ENCODE measurements around the gene MROH2A. TPM values are rescaled to one million over a fixed set of nuclear protein-coding genes. Genes with fewer than 3 reads are reported as not detected.

Gene MROH2A
- total RNA-seq, 1 experiment from 2014 or later: not detected

DNA sequence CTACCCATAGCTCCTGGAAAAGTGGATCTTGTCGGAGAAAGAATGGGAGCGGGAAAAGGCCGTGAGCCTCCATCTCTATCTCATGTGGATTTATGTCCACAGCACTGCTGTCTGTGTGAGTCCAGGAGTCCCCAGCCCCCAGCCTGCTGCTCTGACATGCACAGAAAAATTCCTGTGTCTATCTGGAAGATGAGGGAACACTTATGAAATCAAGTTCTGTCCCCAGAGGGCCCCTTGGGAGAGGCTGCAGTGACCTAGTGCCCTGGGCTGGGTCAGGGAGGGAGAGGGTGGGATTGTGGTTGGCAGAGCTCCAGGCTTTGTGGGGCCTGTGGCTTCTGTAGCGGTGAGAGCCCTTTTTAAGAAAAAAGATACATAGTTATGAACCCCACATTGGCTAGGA, 38.6 kb downstream of the MROH2A start:
- no peaks in the 10 kb centered on the region for H3K36me3 ChIP-seq (replicated peaks; ENCODE audit: control insufficient read depth, insufficient read depth, low read length)
- H3K4me3 ChIP-seq (ENCODE audit: insufficient read depth, low read depth, low read length): no peak overlapping the region
- no peaks in the 10 kb centered on the region for H3K27me3 ChIP-seq (ENCODE audit: control insufficient read depth, insufficient read depth, low read length)
- no peak for DNase-seq

DNA sequence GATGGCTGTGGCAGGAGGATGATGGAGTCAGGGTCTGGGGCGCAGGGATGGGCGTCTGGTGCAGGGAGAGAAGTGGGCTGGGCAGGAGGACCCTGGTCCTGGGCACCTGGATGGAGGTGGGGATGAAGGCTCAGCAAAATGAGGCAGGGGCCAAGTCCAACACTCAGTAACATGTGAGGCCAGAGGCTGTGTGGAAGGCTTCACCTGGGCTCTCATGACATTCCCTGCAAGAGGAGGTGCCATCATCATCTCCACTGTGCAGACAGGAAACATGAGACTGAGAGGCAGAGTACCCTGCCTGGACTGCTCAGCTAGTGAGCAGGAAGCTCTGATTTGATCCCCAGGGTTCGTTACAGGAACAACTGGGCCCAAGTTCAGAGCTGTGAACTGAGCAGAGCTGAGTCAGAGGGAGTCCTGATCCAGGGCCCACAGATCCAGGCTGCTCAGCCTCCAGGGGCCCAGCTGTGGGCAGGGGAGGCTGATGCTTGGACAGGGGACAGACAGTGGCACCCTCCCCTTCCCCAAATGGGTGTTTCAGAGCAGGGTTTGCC, 39.3 kb downstream of the MROH2A start:
- no peak for DNase-seq
- Histone ChIP-seq H3K36me3 (replicated peaks; ENCODE audit: control insufficient read depth, insufficient read depth, low read length) (no peaks in the 10 kb centered on the region), H3K4me3 (ENCODE audit: insufficient read depth, low read depth, low read length) (no peak overlapping the region), H3K27me3 (ENCODE audit: control insufficient read depth, insufficient read depth, low read length) (no peaks in the 10 kb centered on the region)

GRCh38 chr2:233817995-233818638, 40.0 kb downstream of the MROH2A start:
- peak; percentile 41 for DNase-seq
- no peaks in the 10 kb centered on the region for H3K27me3 ChIP-seq (ENCODE audit: control insufficient read depth, insufficient read depth, low read length)
- no peak overlapping the region for H3K4me3 ChIP-seq (ENCODE audit: insufficient read depth, low read depth, low read length)
- H3K36me3 ChIP-seq (replicated peaks; ENCODE audit: control insufficient read depth, insufficient read depth, low read length): no peaks in the 10 kb centered on the region

DNA sequence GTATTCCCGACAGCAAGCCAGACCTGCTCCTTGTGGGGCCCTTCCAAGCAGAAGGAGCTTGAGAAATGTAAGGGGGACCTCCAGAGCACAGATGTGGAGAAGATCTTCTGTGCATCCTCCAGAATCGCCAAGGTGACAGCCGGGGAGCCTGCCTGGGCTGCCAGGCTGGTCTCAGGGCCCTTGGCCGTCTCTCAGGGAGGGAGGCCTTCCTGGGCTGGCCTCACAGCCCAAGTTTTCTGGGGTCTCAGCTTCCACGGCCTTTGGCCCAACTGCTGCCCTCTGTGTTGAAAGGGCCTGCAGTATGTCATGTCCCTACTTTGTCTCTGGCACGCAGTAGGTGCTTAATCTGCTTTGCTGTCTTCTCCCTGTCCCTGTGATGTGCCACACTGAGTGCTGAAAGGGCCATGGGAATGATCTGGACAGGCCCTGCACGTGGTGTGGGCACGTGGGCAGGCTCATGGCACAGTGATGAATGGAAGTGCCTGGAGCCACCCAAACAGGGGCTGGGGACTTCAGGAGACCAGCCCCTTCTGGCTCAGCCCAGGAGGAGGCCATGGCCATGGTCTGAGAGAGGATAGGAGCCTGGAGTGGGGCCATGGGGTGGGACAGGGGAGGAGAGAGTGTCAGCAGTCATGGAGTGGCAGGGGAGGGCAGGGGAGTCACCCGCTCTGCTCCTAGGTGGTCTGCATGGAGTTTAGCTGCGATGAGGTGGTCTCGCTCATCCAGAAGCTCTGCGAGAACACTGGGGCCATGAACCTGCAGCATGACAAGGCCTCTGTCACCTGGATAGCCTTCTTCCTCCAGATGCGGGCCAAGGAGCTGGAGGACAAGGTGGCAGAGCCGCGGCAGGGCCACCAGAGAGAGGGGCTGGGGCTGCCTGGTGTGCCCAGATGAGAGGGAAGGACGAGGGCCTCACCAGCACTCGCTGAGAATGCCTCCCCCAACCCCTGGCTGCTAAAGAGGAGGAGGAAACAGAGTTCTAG, 40.8 kb downstream of the MROH2A start:
- no peak for DNase-seq

GRCh38 chr2:233819884-233820773, 42.0 kb downstream of the MROH2A start:
- H3K27me3 ChIP-seq (ENCODE audit: control insufficient read depth, insufficient read depth, low read length): no peaks in the 10 kb centered on the region
- no peak overlapping the region for H3K4me3 ChIP-seq (ENCODE audit: insufficient read depth, low read depth, low read length)
- no peaks in the 10 kb centered on the region for H3K36me3 ChIP-seq (replicated peaks; ENCODE audit: control insufficient read depth, insufficient read depth, low read length)
- no peak for DNase-seq

More for the DNA sequence above, 40.8 kb downstream of the MROH2A start:
- H3K27me3 ChIP-seq (ENCODE audit: control insufficient read depth, insufficient read depth, low read length): no peaks in the 10 kb centered on the region
- H3K4me3 ChIP-seq (ENCODE audit: insufficient read depth, low read depth, low read length): no peak overlapping the region
- no peaks in the 10 kb centered on the region for H3K36me3 ChIP-seq (replicated peaks; ENCODE audit: control insufficient read depth, insufficient read depth, low read length)

- no peaks in the 10 kb centered on the region for H3K36me3 ChIP-seq (replicated peaks; ENCODE audit: control insufficient read depth, insufficient read depth, low read length)
- H3K27me3 ChIP-seq (ENCODE audit: control insufficient read depth, insufficient read depth, low read length): no peaks in the 10 kb centered on the region
- DNase-seq: no peak
- no peak overlapping the region for H3K4me3 ChIP-seq (ENCODE audit: insufficient read depth, low read depth, low read length)
Observed at GRCh38 chr2:233820774-233821105, 42.6 kb downstream of the MROH2A start.

DNA sequence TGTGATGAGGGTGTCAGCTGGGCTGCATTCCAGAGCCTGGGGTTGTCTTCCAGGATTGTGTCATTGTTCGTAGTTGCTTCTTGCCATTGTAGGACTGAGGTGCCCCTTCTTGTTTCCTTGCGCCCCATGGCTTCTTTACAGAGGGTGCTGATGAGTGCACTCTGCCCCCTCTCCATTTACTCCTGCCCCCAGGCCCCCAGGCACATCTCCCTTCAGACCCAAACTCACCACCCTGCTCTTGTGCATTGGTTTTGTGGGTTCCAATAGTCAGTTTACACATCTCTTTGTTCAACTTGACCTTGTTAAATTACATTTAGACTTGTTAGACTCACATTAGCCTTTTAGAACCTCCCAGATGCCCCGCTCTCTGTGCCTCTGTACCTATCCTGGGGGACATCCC, 43.1 kb downstream of the MROH2A start:
- Histone ChIP-seq H3K27me3 (ENCODE audit: control insufficient read depth, insufficient read depth, low read length) (no peaks in the 10 kb centered on the region), H3K4me3 (ENCODE audit: insufficient read depth, low read depth, low read length) (no peak overlapping the region), H3K36me3 (replicated peaks; ENCODE audit: control insufficient read depth, insufficient read depth, low read length) (no peaks in the 10 kb centered on the region)
- peak; percentile 38 for DNase-seq

DNA sequence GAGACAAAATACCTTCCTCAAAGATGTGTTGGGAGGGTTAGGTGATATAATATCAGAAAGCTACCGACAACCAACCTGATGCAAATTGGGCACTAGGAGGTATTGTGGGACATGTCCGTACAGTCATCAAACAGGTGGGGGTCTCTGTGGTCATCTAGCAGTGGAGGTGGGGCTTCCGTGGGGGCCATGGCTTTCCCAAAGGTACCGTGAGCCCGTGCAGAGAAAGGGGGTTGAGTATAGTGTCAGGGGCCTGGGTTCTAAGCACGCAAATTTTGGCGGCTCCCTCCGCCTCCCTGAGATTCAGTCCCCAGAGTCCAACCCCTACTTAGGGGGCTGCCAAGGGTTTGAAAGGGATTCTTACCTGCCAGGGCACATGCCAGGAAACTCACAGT, 43.6 kb downstream of the MROH2A start:
- Histone ChIP-seq H3K27me3 (ENCODE audit: control insufficient read depth, insufficient read depth, low read length) (no peaks in the 10 kb centered on the region), H3K36me3 (replicated peaks; ENCODE audit: control insufficient read depth, insufficient read depth, low read length) (no peaks in the 10 kb centered on the region), H3K4me3 (ENCODE audit: insufficient read depth, low read depth, low read length) (no peak overlapping the region)
- no peak for DNase-seq

DNA sequence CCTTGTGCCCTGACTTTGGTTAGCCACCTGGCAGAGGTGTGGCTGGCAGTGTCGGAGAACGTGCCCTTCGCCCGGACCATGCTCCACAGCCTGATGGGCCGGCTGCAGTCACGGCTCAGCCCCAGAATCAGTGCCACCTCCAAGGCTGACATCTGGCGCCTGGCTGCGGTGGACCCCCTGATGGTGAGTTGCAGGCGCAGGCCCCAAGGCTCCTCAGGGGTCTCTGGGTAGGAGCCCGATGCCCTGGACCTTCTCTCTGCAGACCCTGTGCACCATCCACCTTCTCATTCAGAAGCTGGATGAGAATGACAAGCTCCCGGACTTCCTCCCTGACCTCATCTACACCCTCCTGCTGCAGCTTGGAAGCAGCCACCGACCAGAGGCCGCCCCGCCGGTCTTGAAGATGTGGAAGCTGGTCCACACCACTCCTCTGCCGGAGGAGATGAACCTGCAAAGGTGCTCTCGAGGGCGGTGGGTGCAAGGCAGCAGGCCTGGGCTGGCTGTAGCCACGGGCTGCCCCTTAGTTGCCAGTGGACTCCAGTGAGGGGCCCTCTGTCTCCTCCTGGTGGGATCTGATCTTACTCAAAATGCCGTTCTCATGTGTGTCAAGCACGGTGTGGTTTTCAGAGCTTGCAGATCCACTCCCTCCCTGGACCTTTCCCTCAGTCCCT, 44.1 kb downstream of the MROH2A start:
- H3K27me3 ChIP-seq (ENCODE audit: control insufficient read depth, insufficient read depth, low read length): no peaks in the 10 kb centered on the region
- no peaks in the 10 kb centered on the region for H3K36me3 ChIP-seq (replicated peaks; ENCODE audit: control insufficient read depth, insufficient read depth, low read length)
- H3K4me3 ChIP-seq (ENCODE audit: insufficient read depth, low read depth, low read length): no peak overlapping the region
- peak; percentile 56 for DNase-seq

GRCh38 chr2:233822781-233823730, 44.9 kb downstream of the MROH2A start:
- Histone ChIP-seq H3K36me3 (replicated peaks; ENCODE audit: control insufficient read depth, insufficient read depth, low read length) (no peaks in the 10 kb centered on the region), H3K27me3 (ENCODE audit: control insufficient read depth, insufficient read depth, low read length) (no peaks in the 10 kb centered on the region), H3K4me3 (ENCODE audit: insufficient read depth, low read depth, low read length) (no peak overlapping the region)
- DNase-seq: no peak

DNA sequence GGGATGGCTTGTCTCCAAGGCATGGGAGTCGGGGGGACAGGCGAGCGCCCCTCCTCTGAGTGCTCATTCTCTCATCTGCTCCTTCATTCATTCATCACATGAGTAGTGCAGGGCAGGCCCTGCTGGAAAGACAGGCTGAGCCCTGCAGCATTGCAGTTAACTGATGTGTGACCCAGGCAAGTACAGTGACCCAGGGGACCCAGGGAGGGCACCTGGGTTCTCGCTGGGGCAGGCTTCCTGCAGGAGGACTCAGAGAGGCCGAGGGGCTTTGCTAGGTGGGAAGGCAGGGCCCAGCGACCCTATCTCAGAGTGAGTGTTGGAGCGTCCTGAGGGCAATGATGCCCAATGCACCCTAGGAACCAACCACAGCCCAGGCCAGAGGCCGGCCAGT, 45.6 kb downstream of the MROH2A start:
- Histone ChIP-seq H3K4me3 (ENCODE audit: insufficient read depth, low read depth, low read length) (no peak overlapping the region), H3K36me3 (replicated peaks; ENCODE audit: control insufficient read depth, insufficient read depth, low read length) (no peaks in the 10 kb centered on the region), H3K27me3 (ENCODE audit: control insufficient read depth, insufficient read depth, low read length) (no peaks in the 10 kb centered on the region)
- no peak for DNase-seq

GRCh38 chr2:233824373-233824772, 46.2 kb downstream of the MROH2A start:
- Histone ChIP-seq H3K27me3 (ENCODE audit: control insufficient read depth, insufficient read depth, low read length) (no peaks in the 10 kb centered on the region), H3K4me3 (ENCODE audit: insufficient read depth, low read depth, low read length) (no peak overlapping the region), H3K36me3 (replicated peaks; ENCODE audit: control insufficient read depth, insufficient read depth, low read length) (no peaks in the 10 kb centered on the region)
- DNase-seq: peak; percentile 66

- DNase-seq: no peak
- Histone ChIP-seq H3K27me3 (ENCODE audit: control insufficient read depth, insufficient read depth, low read length) (no peaks in the 10 kb centered on the region), H3K36me3 (replicated peaks; ENCODE audit: control insufficient read depth, insufficient read depth, low read length) (no peaks in the 10 kb centered on the region), H3K4me3 (ENCODE audit: insufficient read depth, low read depth, low read length) (no peak overlapping the region)
Observed at GRCh38 chr2:233828546-233829192, 50.5 kb downstream of the MROH2A start.

Data from H7 (cell line).